Measurements from ENCODE around the gene PERCC1. TPM values are rescaled to one million over a fixed set of nuclear protein-coding genes. Genes with fewer than 3 reads are reported as not detected.

Gene PERCC1
- total RNA-seq, 1 donor from 2014 or later = not detected

Other genes with a start within 250 kb of the PERCC1 start
- not detected in 2 replicates for gene TPSG1, start 205.8 kb upstream of the PERCC1 start, total RNA-seq
- not detected in 2 replicates for gene TPSB2, start 200.9 kb upstream of the PERCC1 start, total RNA-seq
- not detected in 2 replicates for gene TPSAB1, start 190.4 kb upstream of the PERCC1 start, total RNA-seq
- not detected in 2 replicates for gene TPSD1, start 175.0 kb upstream of the PERCC1 start, total RNA-seq
- gene UBE2I, start 121.4 kb upstream of the PERCC1 start, total RNA-seq = 269 and 278 TPM in 2 replicates
- 0.30 TPM in 1 of 2 replicates, not detected in the other for gene BAIAP3, start 97.4 kb upstream of the PERCC1 start, total RNA-seq
- 81.5 and 88.2 TPM in 2 replicates for gene TSR3, start 79.2 kb upstream of the PERCC1 start, total RNA-seq
- 23.3 and 23.9 TPM in 2 replicates for gene GNPTG, start 79.1 kb upstream of the PERCC1 start, total RNA-seq
- 38.4 and 43.9 TPM in 2 replicates for gene UNKL, start 16.4 kb upstream of the PERCC1 start, total RNA-seq
- 22.3 and 24.6 TPM in 2 replicates for gene UQCC4, start 10.3 kb upstream of the PERCC1 start, total RNA-seq
- 1.3 and 2.3 TPM in 2 replicates for gene CCDC154, start 13.5 kb downstream of the PERCC1 start, total RNA-seq
- 56.5 and 58.0 TPM in 2 replicates for gene CLCN7, start 44.0 kb downstream of the PERCC1 start, total RNA-seq
- not detected in 2 replicates for gene PTX4, start 57.9 kb downstream of the PERCC1 start, total RNA-seq
- 91.4 and 101 TPM in 2 replicates for gene TELO2, start 62.3 kb downstream of the PERCC1 start, total RNA-seq
- 19.9 and 20.8 TPM in 2 replicates for gene TMEM204, start 102.6 kb downstream of the PERCC1 start, total RNA-seq
- 9.8 and 11.6 TPM in 2 replicates for gene IFT140, start 181.0 kb downstream of the PERCC1 start, total RNA-seq
- 34.9 and 36.7 TPM in 2 replicates for gene CRAMP1, start 181.3 kb downstream of the PERCC1 start, total RNA-seq
- gene JPT2, start 247.2 kb downstream of the PERCC1 start, total RNA-seq = 119 and 120 TPM in 2 replicates